Activated CD8-positive, alpha-beta memory T cell treated with anti-CD3 and anti-CD28 coated beads, Interleukin-2, amount 50 U/mL, for 1 hour (primary cell): Measurements from ENCODE around the gene ZNFX1.
A peak's percentile ranks its signal among the peaks of the same experiment; 100 is the strongest.
"Not testable (repeated sequence)": the region's sequence is repeated elsewhere in the genome, so short reads cannot be mapped to it uniquely, and the experiment has no call there.

Experiments used
- DNase-seq: peaks from one replicate; pipeline ENCODE4 v3.0.0-alpha.2; 2020; ENCODE audit errors: extremely low read depth

The ZNFX1 gene

GRCh38 chr20:49248301-49248700 lies 29.6 kb downstream of the ZNFX1 start:
- DNase-seq: no peak

GRCh38 chr20:49247792-49248191 lies 30.1 kb downstream of the ZNFX1 start:
- no peak for DNase-seq

- DNase-seq: no peak
Measured at GRCh38 chr20:49247169-49247723, 30.6 kb downstream of the ZNFX1 start.

- no peak for DNase-seq
Measured at GRCh38 chr20:49245921-49246740, 31.7 kb downstream of the ZNFX1 start.

- DNase-seq: no peak
Measured at GRCh38 chr20:49237531-49237930, 40.3 kb downstream of the ZNFX1 start.

GRCh38 chr20:49236301-49236700 lies 41.6 kb downstream of the ZNFX1 start:
- no peak for DNase-seq

GRCh38 chr20:49234831-49235230 lies 43.0 kb downstream of the ZNFX1 start:
- DNase-seq: no peak

GRCh38 chr20:49233226-49233625 lies 44.6 kb downstream of the ZNFX1 start:
- DNase-seq: no peak

GRCh38 chr20:49231471-49231870 lies 46.4 kb downstream of the ZNFX1 start:
- DNase-seq: no peak

- DNase-seq: no peak
Measured at GRCh38 chr20:49230561-49231133, 47.2 kb downstream of the ZNFX1 start.

- DNase-seq: no peak
Measured at GRCh38 chr20:49230021-49230420, 47.8 kb downstream of the ZNFX1 start.

GRCh38 chr20:49229381-49229780 lies 48.5 kb downstream of the ZNFX1 start:
- DNase-seq: no peak

- no peak for DNase-seq
Measured at GRCh38 chr20:49228676-49229075, 49.2 kb downstream of the ZNFX1 start.

- no peak for DNase-seq
Measured at GRCh38 chr20:49225896-49226295, 52.0 kb downstream of the ZNFX1 start.

GRCh38 chr20:49219924-49220831 lies 57.7 kb downstream of the ZNFX1 start:
- no peak for DNase-seq

GRCh38 chr20:49219091-49219923 lies 58.5 kb downstream of the ZNFX1 start, which contains the start of gene DDX27:
DDX27 (plus strand) TSS chr20:49219416; CDS start chr20:49219449, 33 bp downstream.
- peak; percentile 93 for DNase-seq

- not testable (repeated sequence) for DNase-seq
Measured at GRCh38 chr20:49218739-49219090, 59.1 kb downstream of the ZNFX1 start.

- peak; percentile 86 for DNase-seq
Measured at GRCh38 chr20:49216991-49217578, 60.8 kb downstream of the ZNFX1 start.

- DNase-seq: no peak
Measured at GRCh38 chr20:49215232-49215631, 62.6 kb downstream of the ZNFX1 start.

- no peak for DNase-seq
Measured at GRCh38 chr20:49214571-49214970, 63.3 kb downstream of the ZNFX1 start.

- no peak for DNase-seq
Measured at GRCh38 chr20:49210757-49211110, 67.1 kb downstream of the ZNFX1 start.
